ENCODE measurements around the gene CASP5. TPM values are rescaled to one million over a fixed set of nuclear protein-coding genes. Genes with fewer than 3 reads are reported as not detected.

CASP5 gene
- total and polyA plus RNA-seq, 2 of the 4 experiments (the other 2 are of a cell fraction) = not detected

GRCh38 chr11:104965735-104966134, 57.2 kb downstream of the CASP5 start:
- Histone ChIP-seq H3K27ac (ENCODE audit: insufficient read depth, low read length) (no peak overlapping the region), H3K23ac (ENCODE audit: low read depth, low read length) (peak overlapping the region; percentile 32; the same call in 1 of the 2 replicates), H2BK20ac (ENCODE audit: low read depth, low read length) (peak overlapping the region; percentile 31; the same call in 1 of the 2 replicates), H2AFZ (replicated peaks; ENCODE audit: low read length, poor library complexity) (no peak overlapping the region), H3K9ac (ENCODE audit: low read depth, low read length) (no peak overlapping the region), H3K4ac (ENCODE audit: low read depth, low read length) (0 out of 2 replicates have a peak overlapping the region, but pooled peaks have one; percentile 16), H3K4me3 (ENCODE audit: insufficient read depth, low read depth, low read length) (no peak overlapping the region), H3K18ac (ENCODE audit: low read depth, low read length) (peak overlapping the region; percentile 54; the same call in 1 of the 2 replicates), H3K27me3 (ENCODE audit: control insufficient read depth, insufficient read depth, low read length) (no peaks in the 10 kb centered on the region), H4K8ac (ENCODE audit: low read depth in 2 of 2, low read length in 2 of 2) (peak overlapping the region in 1 of 2 experiments; percentile 35; a peak in 1 of 4 replicates), H2BK15ac (ENCODE audit: low read depth, low read length) (no peak overlapping the region; the same call in 2 of the 3 replicates), H4K91ac (ENCODE audit: insufficient read depth, low read depth, low read length) (no peak overlapping the region), H3K36me3 (ENCODE audit: control insufficient read depth, insufficient read depth, low read length) (peaks cover 15% of the 10 kb centered on the region), H3K79me1 (ENCODE audit: low read depth in 1 of 2, low read length in 2 of 2) (peaks cover 18 to 46% of the 10 kb centered on the region in 2 experiments), H3K9me1 (ENCODE audit: insufficient read depth, low read length) (no peaks in the 10 kb centered on the region), H3K4me2 (ENCODE audit: low read depth, low read length) (peak overlapping the region; percentile 53; the same call in 1 of the 2 replicates), H3K14ac (replicated peaks; ENCODE audit: low read depth, low read length) (peak overlapping the region; percentile 86), H4K5ac (ENCODE audit: low read depth, low read length) (no peak overlapping the region), H4K20me1 (ENCODE audit: insufficient read depth, low read length) (no peaks in the 10 kb centered on the region), H3K9me3 (ENCODE audit: control insufficient read depth, insufficient read depth, low read length) (0 out of 2 replicates have a peak, but pooled peaks cover 3% of the 10 kb centered on the region), H2AK5ac (ENCODE audit: low read depth, low read length) (peak overlapping the region; percentile 59; the same call in 1 of the 2 replicates), H2AK9ac (replicated peaks; ENCODE audit: low read depth, low read length, poor library complexity) (no peak overlapping the region), H3K56ac (ENCODE audit: extremely low read depth, insufficient read depth, low read length) (no peak overlapping the region), H2BK5ac (ENCODE audit: low read depth, low read length, poor library complexity, severe bottlenecking) (no peak overlapping the region), H3K4me1 (ENCODE audit: control insufficient read depth, insufficient read depth, low read length) (peaks cover 10% of the 10 kb centered on the region; the same call in 1 of the 2 replicates), H2BK120ac (ENCODE audit: low read depth, low read length) (no peak overlapping the region)
- CTCF ChIA-PET = no interaction called here
- dilution Hi-C loops (cut with HindIII; ENCODE audit: low sequenced_read_pairs, unreplicated experiment) = no loop called here
- DNase-seq (no peak), ATAC-seq (ENCODE audit: low read depth) (no peak)
- WGBS, 2 experiments (ENCODE audit: extremely low coverage in 2 of 2, insufficient read length in 1 of 2) = 100% methylated on average over 1 of the region's 5 CpGs; no CpG with 5 or more reads in 1 of the 2 experiments
- POLR2A ChIA-PET (ENCODE audit: unreplicated experiment) = no interaction called here
- no TSS peak for BruUV-seq (replicated peaks)
- in situ Hi-C loops (cut with MboI; ENCODE audit: low sequenced_read_pairs) = no loop called here
- TF ChIP-seq FOS (IDR thresholded peaks at IDR 0.05; ENCODE audit: low read depth, low read length) (no peak), NFE2L2 (IDR thresholded peaks at IDR 0.05; ENCODE audit: low read depth, low read length) (no peak), RCOR1 (IDR thresholded peaks at IDR 0.05; ENCODE audit: insufficient replicate concordance, low read length) (no peak), POLR2A (IDR thresholded peaks at IDR 0.05; ENCODE audit: low read depth, low read length) (no peak), CTCF (conservative IDR thresholded peaks at IDR 0.05; ENCODE audit: low read depth, low read length) (no peak), BHLHE40 (IDR thresholded peaks at IDR 0.05; ENCODE audit: low read depth, low read length) (no peak), ELK1 (IDR thresholded peaks at IDR 0.05; ENCODE audit: borderline replicate concordance, low read depth, low read length) (no peak), MAZ (IDR thresholded peaks at IDR 0.05; ENCODE audit: borderline replicate concordance, low read depth, low read length) (no peak), SMC3 (IDR thresholded peaks at IDR 0.05; ENCODE audit: low read depth, low read length) (no peak)
- TF ChIP-seq, protein P1, sequence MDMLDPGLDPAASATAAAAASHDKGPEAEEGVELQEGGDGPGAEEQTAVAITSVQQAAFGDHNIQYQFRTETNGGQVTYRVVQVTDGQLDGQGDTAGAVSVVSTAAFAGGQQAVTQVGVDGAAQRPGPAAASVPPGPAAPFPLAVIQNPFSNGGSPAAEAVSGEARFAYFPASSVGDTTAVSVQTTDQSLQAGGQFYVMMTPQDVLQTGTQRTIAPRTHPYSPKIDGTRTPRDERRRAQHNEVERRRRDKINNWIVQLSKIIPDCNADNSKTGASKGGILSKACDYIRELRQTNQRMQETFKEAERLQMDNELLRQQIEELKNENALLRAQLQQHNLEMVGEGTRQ (IDR thresholded peaks at IDR 0.05; ENCODE audit: low read depth, low read length) = no peak
- intact Hi-C loops (cut with micrococcal nuclease) = loop anchor here (2.0 to 10.0 kb wide), 5 partner anchors 271 to 1112 kb away; partner anchors contain the start of genes AASDHPPT, GRIA4 and KBTBD3

Data from IMR-90 (cell line).